T-helper 1 cell treated with Interleukin-12 subunit alpha and Interleukin-12 subunit beta and Interleukin-4 antibody, amounts not matched to agents 30 μg/mL and 1 μg/mL, for 36 hours (primary cell): ENCODE results near the gene GPATCH11.

Source experiments
- H3K27ac Mint-ChIP-seq: one replicate; pipeline ENCODE4 v1.8.0; 2021; ENCODE audit warnings: mild to moderate bottlenecking, mixed read lengths
- H3K27me3 Mint-ChIP-seq: one replicate; pipeline ENCODE4 v1.8.0; 2021; ENCODE audit warnings: low read depth, mixed read lengths
- H3K36me3 Mint-ChIP-seq: one replicate; pipeline ENCODE4 v1.8.0; 2021; ENCODE audit warnings: low read depth, mixed read lengths
- H3K4me1 Mint-ChIP-seq: one replicate; pipeline ENCODE4 v1.8.0; 2021; ENCODE audit warnings: low read depth, mixed read lengths
- H3K4me3 Mint-ChIP-seq: one replicate; pipeline ENCODE4 v1.8.0; 2021; ENCODE audit warnings: mild to moderate bottlenecking, moderate library complexity, mixed read lengths
- H3K9me3 Mint-ChIP-seq: one replicate; pipeline ENCODE4 v1.8.0; 2021; ENCODE audit warnings: mixed read lengths

Gene GPATCH11

DNA sequence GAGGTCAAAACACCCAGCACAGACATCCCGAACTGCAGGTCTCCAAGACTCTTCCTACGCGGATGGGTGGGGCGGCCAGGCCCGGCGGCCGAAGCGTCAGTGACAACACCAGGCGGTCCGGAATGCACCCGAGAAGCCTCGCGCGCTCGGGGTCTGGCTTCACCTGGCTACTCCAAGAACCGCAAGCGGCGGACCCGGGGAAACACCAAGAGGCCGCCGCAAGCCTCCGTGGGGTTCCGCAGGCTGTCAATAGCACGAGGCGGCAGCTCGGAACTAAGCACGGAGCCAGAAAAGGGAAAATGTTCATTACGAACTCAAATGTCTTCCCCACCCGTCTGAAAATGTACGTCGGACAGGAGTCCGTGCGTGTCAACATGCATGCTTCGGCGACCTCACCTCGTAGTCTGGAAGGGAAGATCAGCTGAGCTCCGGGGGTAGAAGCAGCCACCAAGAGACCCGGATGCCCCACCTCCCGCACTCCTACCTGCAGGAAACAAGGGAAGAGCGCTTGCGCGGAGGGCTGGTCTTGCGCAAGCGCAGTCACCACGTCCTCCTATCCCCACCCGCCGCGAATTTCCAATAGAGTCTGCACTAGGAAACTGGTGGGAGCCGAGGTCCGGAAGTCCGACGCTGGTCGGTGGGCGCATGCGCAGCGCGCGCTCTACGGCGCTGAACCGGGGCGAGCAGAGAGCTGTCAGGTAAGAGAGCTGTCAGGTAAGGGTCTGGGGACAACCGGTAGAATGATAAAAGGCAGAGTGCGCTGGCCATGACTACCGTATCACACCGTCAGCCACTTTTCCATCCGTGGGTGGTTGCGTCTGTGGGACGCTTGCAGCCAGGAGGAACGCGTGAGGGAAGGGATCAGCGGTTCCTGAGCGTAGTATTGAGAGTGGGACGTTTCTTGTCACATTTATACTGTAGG, at the start of gene GPATCH11, which contains the start of gene HEATR5B:
Gene GPATCH11, plus strand, starts transcription at position 646 of the 922 bp plus-strand sequence. CDS start 3,864 bp downstream, outside the sequence.
Gene HEATR5B, minus strand, starts transcription at position 500 of the 922 bp plus-strand sequence. CDS start 958 bp downstream, outside the sequence.
- H3K36me3 Mint-ChIP-seq, result peaks cover 29% of the 10 kb centered on the region
- H3K4me1 Mint-ChIP-seq, result peaks cover 37% of the 10 kb centered on the region
- H3K4me3 Mint-ChIP-seq, result no peak within 1 kb of the TSS
- no peak within 1 kb of the TSS for H3K27ac Mint-ChIP-seq
- H3K9me3 Mint-ChIP-seq, result no peaks in the 10 kb centered on the region
- H3K27me3 Mint-ChIP-seq, result no peaks in the 10 kb centered on the region

DNA sequence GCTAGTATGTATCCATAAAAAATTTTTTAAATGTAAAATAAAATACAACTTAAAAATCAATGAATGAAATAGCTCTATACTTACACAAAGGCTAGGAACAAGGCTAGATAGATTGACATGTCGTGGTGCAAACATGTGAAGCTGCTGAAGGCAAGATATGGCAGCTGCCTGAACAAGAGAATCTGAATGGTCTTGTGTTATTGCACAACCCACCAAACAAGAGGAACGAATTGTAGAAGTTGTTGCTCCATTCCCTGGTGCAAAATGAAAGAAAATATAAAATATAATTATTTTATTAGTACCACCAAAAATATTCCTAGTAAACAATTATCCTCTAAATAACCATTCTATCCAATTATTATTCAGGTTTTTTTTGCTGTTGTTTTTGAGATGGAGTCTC, 46.5 kb upstream of the GPATCH11 start:
- Mint-ChIP-seq H3K36me3 (peaks cover 8% of the 10 kb centered on the region), H3K4me1 (no peaks in the 10 kb centered on the region), H3K27ac (no peak overlapping the region), H3K9me3 (no peaks in the 10 kb centered on the region), H3K4me3 (no peak overlapping the region), H3K27me3 (no peaks in the 10 kb centered on the region)

DNA sequence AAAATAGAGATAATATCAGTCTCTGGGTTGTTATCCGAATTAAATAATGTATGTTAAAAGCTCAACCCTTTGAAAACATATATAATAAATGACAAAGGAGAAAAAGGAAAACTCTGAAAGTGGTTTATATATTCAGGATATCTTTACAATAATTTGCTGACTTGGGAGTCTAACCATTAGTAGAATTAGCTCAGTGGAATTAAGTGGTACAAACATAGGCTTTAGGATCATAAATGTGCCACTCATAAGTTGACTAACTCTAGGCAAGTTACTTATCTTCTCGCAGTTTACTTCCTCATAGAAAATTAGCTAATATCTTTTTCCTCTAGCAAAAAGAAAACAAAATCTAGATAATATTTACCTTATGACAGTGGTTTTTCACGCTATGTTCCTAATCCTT, 44.7 kb upstream of the GPATCH11 start:
- no peak overlapping the region for H3K4me3 Mint-ChIP-seq
- no peaks in the 10 kb centered on the region for H3K9me3 Mint-ChIP-seq
- H3K4me1 Mint-ChIP-seq, result no peaks in the 10 kb centered on the region
- H3K27ac Mint-ChIP-seq, result no peak overlapping the region
- no peaks in the 10 kb centered on the region for H3K27me3 Mint-ChIP-seq
- peaks cover 8% of the 10 kb centered on the region for H3K36me3 Mint-ChIP-seq

DNA sequence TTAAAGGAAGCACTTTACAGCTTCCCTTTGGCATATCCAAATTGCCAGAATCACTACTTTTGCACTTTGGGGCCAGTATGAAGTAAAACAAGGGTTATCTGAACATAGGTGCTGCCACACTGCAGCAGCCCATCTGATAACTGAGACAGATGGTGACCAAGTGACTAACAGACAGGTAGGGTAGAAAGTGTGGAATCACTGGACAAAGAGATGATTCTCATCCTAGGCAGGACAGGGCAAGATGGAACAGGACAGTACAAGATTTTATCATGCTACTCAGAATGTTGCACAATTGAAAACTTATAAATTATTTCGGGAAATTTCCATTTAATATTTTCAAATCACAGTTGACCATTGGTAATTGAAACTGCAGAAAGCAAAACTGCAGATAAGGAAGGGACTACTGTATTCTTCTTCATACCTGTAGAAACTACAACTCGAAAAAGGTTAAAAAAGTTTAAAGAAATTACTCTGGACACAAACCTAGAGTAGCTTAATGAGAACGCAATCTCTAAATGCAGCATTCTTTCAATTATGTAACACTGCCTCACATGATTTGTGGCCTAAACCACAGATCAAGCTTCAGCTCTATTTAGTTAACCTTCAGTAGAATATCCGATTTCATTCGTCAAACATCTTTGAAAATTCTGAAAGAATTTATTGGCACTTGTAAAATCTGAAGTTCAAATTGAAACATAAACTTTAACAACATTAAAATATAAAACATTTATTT, 31.6 kb upstream of the GPATCH11 start:
- peaks cover 19% of the 10 kb centered on the region for H3K36me3 Mint-ChIP-seq

DNA sequence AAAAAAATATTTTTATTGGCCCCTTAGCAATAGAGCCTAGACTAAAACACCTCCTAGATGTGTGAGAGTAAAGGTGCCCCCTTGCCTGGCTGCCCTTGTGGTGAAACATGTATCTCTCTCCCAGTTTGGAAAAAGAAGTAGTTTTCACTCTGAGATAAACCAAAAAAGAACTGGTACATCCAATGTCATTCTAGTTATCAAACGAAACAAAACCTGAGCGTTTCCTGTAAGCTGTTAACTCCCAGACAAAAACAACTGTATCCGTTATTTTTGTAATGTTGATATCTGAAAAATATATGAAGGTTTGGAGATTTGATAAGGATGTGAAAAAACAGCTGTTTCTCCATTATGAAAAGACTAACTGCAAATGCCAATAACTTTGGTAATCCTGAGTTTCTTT, 24.5 kb upstream of the GPATCH11 start:
- no peak overlapping the region for H3K27ac Mint-ChIP-seq
- H3K4me3 Mint-ChIP-seq, result no peak overlapping the region
- peaks cover 19% of the 10 kb centered on the region for H3K36me3 Mint-ChIP-seq
- H3K9me3 Mint-ChIP-seq, result no peaks in the 10 kb centered on the region
- H3K4me1 Mint-ChIP-seq, result peaks cover 2% of the 10 kb centered on the region
- H3K27me3 Mint-ChIP-seq, result no peaks in the 10 kb centered on the region

More for the DNA sequence above, 31.6 kb upstream of the GPATCH11 start:
- no peak overlapping the region for H3K27ac Mint-ChIP-seq
- no peaks in the 10 kb centered on the region for H3K4me1 Mint-ChIP-seq
- no peak overlapping the region for H3K4me3 Mint-ChIP-seq
- H3K27me3 Mint-ChIP-seq, result no peaks in the 10 kb centered on the region
- no peaks in the 10 kb centered on the region for H3K9me3 Mint-ChIP-seq

DNA sequence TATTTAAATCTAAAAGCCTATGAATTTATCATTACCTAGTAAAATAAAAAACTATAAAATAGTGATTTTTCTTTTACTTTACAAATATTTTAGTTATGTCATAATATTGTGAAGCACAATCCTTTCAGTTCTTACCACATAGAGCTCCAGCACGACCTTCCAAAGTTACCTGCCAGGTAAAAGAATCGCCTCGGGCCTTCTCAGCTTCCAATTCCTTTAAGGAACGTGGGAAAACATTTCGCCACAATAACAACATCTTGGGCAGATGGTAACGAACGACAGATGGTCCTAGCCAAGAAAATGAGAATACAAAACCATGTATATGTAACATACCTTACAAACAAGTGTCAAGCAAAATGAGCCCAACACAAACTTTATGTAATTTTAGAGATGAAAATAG, 23.9 kb upstream of the GPATCH11 start:
- Mint-ChIP-seq H3K27ac (no peak overlapping the region), H3K36me3 (peaks cover 18% of the 10 kb centered on the region), H3K4me3 (no peak overlapping the region), H3K9me3 (no peaks in the 10 kb centered on the region), H3K4me1 (peaks cover 2% of the 10 kb centered on the region), H3K27me3 (no peaks in the 10 kb centered on the region)

DNA sequence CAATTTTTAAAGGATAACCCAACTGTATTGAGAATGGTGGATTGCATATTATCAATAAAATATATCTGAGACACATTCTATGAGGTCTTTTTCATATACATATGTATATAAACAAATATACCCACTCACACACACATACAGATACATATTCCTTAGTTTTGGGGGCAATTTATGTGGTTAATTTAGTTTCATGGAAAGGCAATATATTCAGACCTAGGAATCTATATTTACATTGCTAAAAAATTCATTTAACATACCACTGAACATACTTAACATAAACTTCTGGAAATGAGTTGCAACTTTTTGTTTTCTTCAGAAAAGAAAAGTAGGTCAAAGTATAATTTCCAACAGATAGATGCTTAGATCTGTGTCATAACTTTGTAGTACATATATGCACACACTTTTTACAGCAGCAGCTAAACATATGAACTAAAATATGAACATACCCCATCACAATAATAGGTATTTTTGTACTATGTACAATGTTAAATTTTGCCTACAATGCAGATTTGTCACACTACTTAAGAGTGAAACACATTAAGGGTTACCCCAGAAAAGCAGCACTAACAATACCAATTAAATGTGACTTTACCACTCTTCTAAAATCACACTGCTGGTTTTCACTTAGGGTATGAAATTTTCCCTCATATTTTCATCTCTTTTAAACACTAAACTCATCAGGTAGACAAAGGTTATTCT, 23.2 kb upstream of the GPATCH11 start:
- Mint-ChIP-seq H3K27me3 (no peaks in the 10 kb centered on the region), H3K9me3 (no peaks in the 10 kb centered on the region), H3K4me3 (no peak overlapping the region), H3K27ac (no peak overlapping the region), H3K36me3 (peaks cover 18% of the 10 kb centered on the region), H3K4me1 (peaks cover 2% of the 10 kb centered on the region)

DNA sequence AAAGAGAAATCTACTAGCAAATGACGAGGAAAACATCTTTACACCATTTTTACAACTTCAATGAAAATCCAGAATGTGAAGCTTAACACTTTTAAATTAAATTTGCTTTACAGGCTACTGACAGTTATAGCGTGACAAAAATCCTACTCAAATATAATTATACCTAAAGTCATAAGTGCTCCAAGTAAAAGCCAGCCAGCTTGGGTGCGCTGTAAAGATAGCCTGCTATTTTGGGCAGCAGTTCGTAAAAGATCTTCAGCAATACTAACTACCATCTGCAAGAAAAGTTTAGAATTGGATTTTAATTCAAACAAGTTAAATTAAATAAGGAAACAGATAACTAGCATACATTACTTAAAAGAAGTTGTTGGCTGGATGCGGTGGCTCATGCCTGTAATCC, 22.5 kb upstream of the GPATCH11 start:
- Mint-ChIP-seq H3K4me3 (no peak overlapping the region), H3K4me1 (peaks cover 2% of the 10 kb centered on the region), H3K36me3 (peaks cover 15% of the 10 kb centered on the region), H3K9me3 (no peaks in the 10 kb centered on the region), H3K27ac (no peak overlapping the region), H3K27me3 (no peaks in the 10 kb centered on the region)

DNA sequence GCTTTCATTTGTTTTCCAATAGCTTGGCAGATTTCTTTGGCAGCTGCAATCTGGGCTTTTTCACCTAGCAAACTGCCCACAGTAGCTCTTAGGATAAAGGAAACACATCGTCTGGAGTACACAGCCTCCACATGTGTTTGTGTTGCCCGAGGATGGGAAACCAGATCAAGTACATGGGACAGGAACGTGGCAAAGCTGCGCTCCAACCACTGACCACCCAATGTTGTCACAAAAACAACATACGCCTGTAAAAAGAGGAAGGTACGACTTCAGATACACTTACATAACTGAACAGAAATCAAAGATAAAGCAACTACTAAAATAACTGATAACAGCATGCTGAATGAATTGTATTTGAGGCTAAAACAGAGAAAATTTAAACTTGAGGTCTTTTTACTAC, 15.6 kb upstream of the GPATCH11 start:
- H3K27ac Mint-ChIP-seq, result no peak overlapping the region
- peaks cover 14% of the 10 kb centered on the region for H3K36me3 Mint-ChIP-seq
- peaks cover 2% of the 10 kb centered on the region for H3K4me1 Mint-ChIP-seq
- no peak overlapping the region for H3K4me3 Mint-ChIP-seq
- H3K9me3 Mint-ChIP-seq, result no peaks in the 10 kb centered on the region
- H3K27me3 Mint-ChIP-seq, result no peaks in the 10 kb centered on the region

DNA sequence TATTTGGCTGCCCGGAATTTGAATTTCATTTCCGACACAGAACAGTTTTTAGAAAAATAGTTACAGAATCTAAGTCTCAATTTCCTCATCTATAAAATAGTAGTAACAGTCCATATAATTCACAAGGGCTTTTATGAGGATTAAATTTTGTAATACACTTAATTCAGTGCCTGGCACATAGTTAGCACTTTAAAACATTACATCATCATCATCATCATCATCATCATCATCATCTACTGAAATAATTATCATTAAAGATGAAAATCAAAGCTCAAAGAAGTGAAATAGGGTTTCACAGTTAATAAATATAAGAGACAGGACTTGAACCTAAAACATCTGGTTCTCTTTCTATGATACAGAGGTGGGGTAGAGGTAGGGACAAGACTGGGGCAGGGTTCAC, 13.4 kb upstream of the GPATCH11 start:
- peaks cover 2% of the 10 kb centered on the region for H3K4me1 Mint-ChIP-seq
- H3K36me3 Mint-ChIP-seq, result peaks cover 25% of the 10 kb centered on the region
- H3K9me3 Mint-ChIP-seq, result no peaks in the 10 kb centered on the region
- no peak overlapping the region for H3K27ac Mint-ChIP-seq
- no peaks in the 10 kb centered on the region for H3K27me3 Mint-ChIP-seq
- H3K4me3 Mint-ChIP-seq, result no peak overlapping the region

DNA sequence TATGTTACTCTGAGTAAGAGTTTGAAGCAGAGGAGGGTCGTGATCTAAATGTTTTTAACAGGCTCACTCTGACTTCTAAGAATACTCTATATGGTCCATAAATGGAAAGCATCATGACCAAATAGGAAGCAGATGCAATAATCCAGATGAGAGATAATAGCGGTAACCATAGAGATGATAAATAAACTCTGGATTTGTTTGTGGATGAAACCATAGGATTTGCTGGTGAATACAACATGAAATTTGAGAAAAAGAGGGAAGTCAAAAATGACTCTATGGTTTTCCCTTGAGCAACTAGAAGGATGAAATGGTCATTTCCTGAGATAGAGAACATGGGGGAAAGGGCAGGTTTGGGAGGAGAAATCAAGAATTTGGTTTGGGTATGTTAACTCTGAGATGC, 4.1 kb upstream of the GPATCH11 start:
- Mint-ChIP-seq H3K36me3 (peaks cover 39% of the 10 kb centered on the region), H3K9me3 (no peaks in the 10 kb centered on the region), H3K27me3 (no peaks in the 10 kb centered on the region), H3K4me1 (peaks cover 37% of the 10 kb centered on the region), H3K27ac (no peak overlapping the region), H3K4me3 (peak overlapping the region; percentile 45)

DNA sequence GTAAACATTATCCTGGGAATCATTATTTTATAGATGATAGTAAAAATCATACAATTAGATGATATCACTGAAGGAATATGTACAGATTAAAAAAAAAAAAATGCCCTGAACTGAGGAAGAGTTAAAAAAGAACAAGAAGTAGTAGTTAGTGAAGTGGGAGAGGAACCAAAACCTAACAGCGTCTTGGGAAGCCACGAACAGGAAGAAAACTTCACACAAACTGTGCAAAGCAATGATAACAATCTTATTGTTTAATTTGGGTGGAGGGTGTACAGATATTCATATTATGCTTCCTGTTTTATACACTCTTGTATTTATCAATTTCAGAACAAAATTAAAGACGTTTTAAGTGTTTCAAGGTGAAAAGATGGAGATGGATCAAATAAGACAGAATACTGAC, 3.6 kb upstream of the GPATCH11 start:
- H3K4me1 Mint-ChIP-seq, result peaks cover 37% of the 10 kb centered on the region
- H3K27ac Mint-ChIP-seq, result no peak overlapping the region
- no peaks in the 10 kb centered on the region for H3K27me3 Mint-ChIP-seq
- no peaks in the 10 kb centered on the region for H3K9me3 Mint-ChIP-seq
- H3K4me3 Mint-ChIP-seq, result peak overlapping the region; percentile 45
- peaks cover 36% of the 10 kb centered on the region for H3K36me3 Mint-ChIP-seq

DNA sequence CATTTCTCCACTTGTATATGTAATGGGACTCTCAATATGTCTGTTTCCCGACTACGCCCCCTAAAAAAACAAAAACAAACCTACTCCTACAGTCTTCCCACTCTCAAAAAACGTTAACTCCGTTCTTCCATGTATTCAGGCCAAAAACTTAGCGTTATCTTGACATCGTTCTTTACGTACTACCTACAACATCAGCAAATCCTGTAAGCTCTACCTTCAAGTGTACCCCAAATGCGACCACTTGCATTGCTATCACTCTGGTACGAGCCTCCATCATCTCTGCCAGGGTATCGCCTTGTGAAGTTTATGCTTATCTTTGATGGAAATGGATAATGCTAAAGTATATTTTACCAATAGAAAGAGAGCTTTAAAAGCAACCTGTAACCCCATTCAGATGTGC, 479 bp downstream of the GPATCH11 start:
- Mint-ChIP-seq H3K4me1 (peaks cover 33% of the 10 kb centered on the region), H3K27ac (no peak overlapping the region), H3K4me3 (no peak overlapping the region), H3K9me3 (no peaks in the 10 kb centered on the region), H3K36me3 (peaks cover 28% of the 10 kb centered on the region), H3K27me3 (no peaks in the 10 kb centered on the region)

DNA sequence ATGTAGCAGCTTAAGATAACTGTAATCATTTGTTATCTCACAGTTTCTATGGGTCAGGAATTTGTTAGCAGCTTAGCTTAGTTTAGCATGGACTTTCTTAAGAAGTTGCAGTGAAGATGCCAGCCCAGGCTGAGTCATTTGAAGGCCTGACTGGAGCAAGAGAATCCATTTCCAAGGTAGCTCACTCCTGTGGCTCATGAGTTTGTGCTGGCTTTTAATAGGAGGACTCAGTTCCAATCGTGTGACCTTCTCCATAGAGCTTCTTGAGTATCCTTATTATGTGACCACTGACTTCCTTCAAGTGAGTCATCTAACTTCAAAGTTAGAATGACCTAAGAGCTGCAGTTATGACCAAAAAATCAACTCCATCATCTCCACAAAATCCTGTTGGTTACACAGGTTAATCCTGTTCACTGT, 1.4 kb downstream of the GPATCH11 start:
- H3K36me3 Mint-ChIP-seq, result peaks cover 21% of the 10 kb centered on the region
- H3K27ac Mint-ChIP-seq, result no peak overlapping the region
- H3K9me3 Mint-ChIP-seq, result no peaks in the 10 kb centered on the region
- H3K4me1 Mint-ChIP-seq, result peaks cover 24% of the 10 kb centered on the region
- H3K4me3 Mint-ChIP-seq, result no peak overlapping the region
- H3K27me3 Mint-ChIP-seq, result no peaks in the 10 kb centered on the region
